HG03095 (cell line): ENCODE data around the gene OR2V1.
"Not testable (repeated sequence)": the region's sequence is repeated elsewhere in the genome, so short reads cannot be mapped to it uniquely, and the experiment has no call there.

Experiments used
- ATAC-seq: cut with Tn5 transposase; IDR thresholded peaks from one replicate; pipeline ENCODE4 v1.9.1; 2021; ENCODE audit warnings: moderate library complexity; ENCODE audit not compliant: unreplicated experiment

OR2V1 gene, protein sequence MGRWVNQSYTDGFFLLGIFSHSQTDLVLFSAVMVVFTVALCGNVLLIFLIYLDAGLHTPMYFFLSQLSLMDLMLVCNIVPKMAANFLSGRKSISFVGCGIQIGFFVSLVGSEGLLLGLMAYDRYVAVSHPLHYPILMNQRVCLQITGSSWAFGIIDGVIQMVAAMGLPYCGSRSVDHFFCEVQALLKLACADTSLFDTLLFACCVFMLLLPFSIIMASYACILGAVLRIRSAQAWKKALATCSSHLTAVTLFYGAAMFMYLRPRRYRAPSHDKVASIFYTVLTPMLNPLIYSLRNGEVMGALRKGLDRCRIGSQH

DNA sequence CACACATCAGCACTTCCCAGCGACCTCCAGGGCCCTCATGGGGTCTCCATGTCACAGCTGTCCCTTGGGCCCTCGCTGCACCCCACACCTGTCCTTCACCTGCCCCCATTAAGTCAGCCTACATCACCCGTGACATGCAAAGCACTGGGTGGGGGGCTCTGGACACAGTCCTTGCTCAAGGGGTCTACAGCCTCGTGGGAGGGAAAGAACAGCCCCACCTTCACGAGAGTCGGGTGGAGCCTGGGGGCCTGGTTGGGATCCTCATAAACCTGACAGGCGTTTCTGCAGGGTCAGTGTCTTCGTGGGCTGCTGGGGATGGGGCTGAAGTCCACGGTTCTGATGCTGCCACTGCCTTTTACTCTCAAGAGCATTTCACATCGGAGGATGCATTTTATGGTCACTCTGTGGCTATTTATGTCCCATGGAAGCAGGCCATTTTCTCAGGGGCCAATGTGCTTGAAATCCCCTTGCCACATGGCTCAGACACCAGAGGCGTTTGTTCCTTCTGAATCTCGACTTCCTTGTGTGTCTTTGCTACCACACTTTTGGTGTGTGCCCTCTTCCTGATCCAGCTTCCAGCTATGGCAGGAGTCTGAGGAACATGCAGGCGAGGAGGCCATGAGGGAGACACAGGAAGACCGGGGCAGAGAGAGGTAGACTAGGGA is at the start of gene OR2V1:
Gene OR2V1 (minus strand): TSS at position 338 of the 665 bp plus-strand sequence. CDS start 5,865 bp downstream, outside the sequence.
- no peak for ATAC-seq

DNA sequence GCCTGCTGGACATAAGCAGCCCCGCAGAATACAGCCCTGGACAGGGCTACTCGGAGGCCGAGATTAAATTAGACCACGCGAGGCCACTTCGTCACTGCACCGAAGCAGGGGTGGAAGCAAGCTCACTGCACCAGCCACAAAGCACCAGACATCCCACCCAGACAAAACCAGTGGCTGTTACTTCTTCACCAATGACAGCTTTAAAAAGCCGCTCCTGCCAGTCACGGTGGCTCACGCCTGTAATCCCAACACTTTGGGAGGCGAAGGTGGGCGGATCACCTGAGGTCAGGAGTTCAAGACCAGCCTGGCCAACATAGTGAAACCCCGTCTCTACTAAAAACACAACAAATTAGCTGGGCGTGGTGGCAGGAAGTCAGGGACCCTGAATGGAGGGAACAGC is 46.6 kb upstream of the OR2V1 start:
- not testable (repeated sequence) for ATAC-seq

DNA sequence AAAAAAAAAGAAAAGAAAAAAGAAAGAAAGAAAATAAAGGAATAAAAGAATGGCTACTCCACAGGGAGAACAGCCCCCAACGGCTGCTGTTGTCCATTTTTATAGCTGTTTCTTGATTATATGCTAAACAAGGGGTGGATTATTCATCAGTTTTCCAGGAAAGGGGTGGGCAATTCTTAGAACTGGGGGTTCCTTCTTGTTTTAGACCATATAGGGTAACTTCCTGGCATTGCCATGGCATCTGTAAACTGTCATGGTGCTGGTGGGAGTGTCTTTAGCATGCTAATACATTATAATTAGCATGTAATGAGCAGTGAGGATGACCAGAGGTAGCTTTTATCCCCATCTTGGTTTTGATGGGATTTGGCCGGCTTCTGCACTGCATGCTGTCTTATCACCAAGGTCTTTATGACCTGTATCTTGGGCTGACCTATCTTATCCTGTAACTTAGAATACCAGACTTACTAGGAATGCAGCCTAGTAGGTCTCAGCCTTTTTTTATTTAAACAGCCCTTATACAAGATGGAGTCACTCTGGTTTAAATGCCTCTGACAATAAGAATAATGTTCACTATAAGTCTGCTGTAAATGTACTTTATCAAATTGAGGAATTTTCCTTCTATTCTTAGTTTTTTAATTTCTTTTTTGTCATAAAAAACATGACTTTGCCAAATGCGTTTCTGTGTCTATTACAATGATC is 45.4 kb upstream of the OR2V1 start:
- no peak for ATAC-seq

DNA sequence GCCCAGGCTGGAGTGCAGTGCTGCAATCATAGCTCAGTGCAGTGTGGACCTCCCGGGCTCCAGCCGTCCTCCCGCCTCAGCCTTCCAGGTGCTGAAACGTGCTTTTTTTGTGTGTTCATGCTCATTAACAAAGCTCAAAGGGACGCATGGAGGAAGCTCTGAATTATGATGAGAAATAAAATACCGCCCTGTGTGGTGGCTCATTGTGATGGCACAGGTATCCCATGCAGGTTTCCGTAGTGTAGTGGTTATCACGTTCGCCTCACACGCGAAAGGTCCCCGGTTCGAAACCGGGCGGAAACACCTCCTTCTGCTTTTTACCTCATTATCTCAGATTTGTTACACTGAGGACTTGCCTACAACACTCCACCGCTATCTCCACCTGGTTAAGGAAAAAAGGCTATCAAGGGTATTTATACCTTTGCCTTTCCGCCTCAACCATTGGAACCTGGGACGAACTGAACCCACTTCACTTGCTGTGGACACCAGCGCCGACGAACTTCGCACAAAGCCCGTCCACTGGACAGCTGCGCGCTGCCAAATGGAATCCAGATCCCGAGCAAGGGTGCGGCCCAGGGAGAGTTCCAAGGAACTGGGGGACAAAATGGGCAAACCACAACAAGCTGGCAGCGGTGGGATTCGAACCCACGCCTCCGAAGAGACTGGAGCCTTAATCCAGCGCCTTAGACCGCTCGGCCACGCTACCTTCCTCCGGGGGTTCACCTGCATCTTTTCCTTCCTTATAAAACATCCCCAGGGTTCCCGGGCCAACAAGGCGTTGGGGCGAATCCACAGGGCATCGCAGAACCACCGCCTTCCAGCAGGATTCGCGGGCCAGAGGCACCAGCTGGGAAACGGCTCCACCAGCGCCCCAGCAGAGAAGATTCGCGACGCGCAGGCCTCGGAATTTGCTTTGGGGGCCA is 42.7 kb upstream of the OR2V1 start:
- no peak for ATAC-seq

DNA sequence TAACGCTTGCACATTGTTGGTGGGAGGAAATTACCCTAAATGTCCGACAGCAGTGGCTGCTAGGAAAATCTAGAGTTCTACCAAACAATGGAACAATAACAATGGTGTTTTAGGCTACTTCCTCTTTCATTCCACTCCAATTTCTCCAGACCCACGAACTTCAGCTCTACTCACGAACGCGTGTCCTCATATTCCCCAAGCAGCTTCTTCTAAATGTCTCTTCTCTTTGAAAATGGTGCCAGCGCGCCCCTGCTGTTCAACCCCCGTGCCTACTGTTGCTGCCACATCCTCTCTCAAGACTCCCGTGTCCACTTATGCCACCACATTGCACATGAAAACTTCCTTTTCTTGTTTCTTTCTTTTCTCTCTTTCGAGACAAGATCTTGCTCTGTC is 42.1 kb upstream of the OR2V1 start:
- no peak for ATAC-seq

DNA sequence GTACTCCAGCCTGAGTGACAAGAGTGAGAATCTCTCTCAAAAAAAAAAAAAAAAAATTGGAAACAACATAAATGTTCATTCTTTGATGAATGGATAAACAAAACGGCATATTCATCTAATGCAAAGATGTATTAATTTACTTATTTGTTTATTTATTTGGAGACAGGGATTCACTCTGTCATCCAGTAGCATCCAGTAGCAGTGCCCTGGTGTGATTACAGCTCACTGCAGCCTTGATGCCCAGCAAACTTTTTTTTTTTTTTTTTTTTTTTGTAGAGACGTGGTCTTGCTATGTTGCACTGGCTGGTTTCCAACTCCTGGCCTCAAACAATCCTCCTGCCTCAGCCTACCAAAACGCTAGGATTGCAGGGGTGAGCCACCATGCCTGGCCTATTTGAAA is 40.8 kb upstream of the OR2V1 start:
- no peak for ATAC-seq

DNA sequence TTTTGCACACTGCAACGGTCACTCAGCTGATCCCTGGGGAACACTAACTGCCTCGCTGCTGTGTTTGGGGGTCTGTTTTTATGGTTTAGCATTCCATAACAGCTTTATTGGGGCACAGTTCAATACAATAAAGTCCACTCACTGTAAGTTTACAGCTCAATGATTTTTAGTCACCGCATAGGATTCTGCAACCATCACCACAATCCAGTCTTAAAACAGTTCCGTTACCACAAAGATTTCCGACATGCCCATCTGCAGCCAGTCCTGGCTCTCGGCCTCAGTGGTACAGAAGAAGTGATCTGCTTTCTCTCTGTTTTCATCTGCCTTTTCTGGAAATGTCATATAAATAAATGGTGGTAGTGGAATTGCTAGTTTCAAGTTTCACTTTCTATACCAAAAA is 40.0 kb upstream of the OR2V1 start:
- no peak for ATAC-seq

DNA sequence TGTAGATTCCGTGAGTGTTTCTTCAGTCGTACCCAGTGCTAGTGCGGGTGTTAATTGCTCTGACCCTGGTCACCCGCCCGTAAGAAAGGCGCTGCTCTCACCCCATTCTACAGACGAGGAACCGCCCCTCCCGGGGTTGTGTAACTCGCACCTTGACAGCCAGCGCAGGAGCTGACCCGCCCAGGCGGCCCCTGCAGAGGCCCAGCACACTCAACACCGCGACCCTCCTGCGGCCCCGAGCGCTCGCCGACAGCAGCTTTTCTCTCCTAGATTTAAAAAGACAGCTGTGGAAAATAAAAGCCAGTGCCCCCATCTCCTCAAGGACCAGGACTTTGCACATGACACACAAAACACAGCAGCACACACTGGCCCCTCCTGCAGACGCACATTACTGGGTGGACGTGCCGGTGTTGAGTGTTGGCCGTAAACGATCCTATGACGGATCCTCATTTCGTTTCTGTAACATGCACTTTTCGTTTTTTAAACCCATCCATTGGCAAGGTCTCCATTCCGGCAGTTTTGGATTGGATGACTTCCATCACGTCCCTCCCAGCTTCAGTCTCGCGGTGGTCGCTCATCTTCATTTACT is 39.4 kb upstream of the OR2V1 start:
- no peak for ATAC-seq

DNA sequence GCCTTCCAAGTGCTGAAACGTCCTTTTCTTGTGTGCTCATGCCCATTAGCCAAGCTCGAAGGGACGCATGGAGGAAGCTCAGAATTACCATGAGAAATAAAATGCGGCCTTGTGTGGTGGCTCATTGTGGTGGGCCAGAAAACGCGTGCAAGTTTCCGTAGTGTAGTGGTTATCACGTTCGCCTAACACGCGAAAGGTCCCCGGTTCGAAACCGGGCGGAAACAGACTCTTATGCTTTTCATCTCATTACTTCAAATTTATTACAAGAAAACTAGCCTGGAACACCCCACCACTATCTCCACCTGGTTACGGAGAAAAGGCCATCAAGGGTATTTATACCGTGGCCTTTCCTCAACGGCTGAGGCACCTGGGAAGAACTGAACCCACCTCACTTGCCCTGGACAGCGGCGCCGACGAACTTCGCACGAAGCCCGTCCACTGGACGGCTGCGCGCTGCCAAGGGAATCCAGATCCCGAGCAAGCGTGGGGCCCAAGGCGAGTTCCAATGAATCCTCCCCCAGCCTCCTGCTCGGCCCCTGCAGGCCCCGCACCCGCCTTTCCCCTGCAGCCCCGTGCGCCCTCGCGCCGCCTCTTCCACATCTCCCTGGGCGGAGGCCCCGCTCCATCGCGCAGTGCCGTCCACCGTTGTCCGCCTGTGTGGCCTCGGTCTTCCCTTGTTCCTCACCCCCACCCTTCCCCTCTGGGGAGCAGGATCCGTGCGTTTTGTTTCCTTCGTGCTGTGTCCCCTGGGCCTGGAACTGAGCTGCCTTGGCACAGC is 38.7 kb upstream of the OR2V1 start:
- ATAC-seq, result not testable (repeated sequence)

DNA sequence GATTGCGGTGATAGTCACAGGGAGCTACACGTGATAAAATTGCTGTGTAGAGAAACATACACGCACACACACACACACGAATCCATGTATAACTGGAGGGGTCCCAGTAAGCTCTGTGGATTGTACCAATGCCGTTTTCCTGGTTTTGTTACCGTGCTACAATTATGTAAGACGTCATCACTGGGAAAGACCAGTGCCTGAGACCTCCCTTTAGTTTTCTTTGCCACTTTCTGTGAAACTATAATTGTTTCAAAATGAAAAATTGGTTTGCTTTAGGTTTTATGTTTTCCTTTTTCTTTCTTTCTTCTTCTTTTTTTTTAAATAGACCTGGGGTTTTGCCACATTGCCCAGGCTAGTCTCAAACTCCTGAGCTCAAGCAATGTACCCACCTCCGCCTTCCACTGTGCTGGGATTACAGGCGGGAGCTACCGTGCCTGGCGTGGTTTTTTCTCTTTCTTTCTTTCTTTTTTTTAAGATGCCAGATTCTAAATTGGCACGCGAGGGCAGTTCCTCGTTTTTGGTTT is 37.7 kb upstream of the OR2V1 start:
- ATAC-seq, result no peak

DNA sequence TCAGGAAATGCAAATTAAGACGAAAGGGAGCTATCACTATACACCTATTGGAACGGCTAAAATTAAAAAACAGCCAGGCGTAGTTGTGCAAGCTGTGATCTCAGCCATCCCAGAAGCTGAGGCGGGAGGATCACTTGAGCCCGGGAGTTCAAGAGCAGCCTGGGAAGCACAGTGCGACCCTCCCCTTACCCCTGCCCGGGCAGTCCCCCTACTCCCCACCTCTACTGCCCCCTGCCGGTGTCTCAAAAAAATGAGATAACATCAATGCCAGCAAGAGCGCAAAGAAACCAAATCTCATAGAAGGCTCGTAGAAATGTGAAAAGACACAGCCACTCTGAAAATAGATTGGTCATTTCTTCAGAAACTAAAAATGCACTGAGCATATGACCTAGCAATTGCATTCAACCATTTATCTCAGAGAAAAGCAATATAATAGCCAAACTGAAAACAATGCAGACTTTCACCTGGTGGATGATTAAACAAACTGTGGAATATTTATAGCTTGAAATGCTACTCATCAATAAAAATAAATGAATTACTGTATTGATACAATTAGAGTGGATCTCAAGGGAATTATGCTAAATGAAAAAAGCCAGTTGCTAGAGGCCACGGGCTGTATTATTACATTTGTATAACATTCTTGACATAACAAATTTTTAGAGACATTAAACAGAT is 37.0 kb upstream of the OR2V1 start:
- no peak for ATAC-seq

DNA sequence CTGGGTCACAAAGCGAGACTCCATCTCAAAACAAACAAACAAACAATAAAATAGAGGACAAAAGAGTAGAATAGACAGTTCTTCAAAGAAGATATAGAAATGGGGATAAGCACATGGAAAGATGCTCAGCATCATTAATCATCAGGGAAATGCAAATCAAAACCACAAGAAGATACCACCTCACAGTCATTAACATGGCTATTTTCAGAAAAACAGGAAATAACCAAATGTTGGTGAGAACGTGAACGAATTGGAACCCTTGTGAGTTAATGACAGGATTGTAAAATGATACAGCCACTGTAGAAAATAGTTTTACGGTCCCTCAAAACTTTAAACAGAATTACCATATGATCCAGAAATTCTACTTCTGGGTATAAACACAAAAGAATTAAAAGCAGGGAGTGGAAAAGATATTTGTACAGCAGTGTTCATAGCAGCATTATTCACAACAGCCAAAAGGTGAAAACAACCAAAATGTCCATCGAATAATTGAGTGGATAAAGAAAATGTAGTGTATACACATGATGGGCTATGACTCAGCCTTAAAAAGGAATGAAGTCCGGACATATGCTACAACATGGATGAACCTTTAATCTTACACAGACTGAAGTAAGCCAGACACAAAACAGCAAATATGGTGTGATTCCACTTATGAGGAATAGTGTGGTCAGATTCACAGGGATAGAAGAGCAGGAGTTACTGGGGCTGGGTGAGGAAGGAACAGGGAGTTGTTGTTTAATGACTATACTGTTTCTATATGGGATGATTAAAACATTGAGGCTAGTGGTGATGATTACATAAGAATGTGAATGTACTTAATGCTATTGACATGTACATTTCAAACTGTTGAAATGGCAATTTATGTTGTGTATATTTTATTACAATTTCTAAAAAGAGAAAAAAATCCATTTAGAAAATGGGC is 36.1 kb upstream of the OR2V1 start:
- ATAC-seq, result no peak

DNA sequence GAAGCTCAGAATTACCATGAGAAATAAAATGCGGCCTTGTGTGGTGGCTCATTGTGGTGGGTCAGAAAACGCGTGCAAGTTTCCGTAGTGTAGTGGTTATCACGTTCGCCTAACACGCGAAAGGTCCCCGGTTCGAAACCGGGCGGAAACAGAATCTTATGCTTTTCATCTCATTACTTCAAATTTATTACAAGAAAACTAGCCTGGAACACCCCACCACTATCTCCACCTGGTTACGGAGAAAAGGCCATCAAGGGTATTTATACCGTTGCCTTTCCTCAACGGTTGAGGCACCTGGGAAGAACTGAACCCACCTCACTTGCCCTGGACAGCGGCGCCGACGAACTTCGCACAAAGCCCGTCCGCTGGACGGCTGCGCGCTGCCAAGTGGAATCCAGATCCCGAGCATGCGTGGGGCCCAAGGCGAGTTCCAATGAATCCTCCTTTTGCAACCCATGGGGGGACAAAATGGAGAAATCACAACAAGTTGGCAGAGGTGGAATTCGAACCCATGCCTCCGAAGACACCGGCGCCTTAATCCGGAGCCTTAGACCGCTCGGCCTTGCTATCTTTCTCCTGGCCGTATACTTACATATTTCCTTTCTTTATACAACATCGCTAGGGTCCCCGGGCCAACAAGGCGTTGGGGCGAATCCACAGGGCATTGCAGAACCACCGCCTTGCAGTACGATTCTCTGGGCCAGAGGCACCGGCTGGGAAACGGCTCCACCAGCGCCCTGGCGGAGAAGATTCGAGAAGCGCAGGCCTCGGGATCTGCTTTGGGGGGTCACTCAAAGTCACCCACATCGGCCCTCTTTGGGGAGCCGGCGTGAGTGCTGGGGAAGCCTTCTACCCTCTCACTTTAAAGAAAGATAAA is 33.3 kb upstream of the OR2V1 start:
- ATAC-seq, result no peak

DNA sequence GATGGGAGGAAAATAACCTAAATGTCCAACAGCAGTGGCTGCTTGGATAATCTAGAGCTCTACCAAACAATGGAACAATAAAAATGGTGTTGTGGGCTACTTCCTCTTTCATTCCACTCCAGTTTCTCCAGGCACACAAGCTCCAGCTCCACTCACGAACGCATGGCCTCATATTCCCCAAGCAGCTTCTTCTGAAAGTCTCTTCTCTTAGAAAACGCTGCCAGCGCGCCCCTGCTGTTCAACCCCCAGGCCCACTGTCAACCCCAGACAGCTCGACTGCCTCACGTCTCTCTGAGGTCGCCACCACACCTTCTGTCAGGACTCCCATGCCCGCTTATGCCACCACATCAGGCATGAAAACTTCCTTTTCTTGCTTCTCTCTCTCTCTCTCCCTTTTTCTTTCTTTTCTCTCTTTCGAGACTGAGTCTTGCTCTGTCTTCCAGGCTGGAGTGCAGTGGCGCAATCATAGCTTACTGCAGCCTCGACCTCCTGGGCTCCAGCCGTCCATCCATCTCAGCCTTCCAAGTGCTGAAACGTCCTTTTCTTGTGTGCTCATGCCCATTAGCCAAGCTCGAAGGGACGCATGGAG is 32.6 kb upstream of the OR2V1 start:
- no peak for ATAC-seq

DNA sequence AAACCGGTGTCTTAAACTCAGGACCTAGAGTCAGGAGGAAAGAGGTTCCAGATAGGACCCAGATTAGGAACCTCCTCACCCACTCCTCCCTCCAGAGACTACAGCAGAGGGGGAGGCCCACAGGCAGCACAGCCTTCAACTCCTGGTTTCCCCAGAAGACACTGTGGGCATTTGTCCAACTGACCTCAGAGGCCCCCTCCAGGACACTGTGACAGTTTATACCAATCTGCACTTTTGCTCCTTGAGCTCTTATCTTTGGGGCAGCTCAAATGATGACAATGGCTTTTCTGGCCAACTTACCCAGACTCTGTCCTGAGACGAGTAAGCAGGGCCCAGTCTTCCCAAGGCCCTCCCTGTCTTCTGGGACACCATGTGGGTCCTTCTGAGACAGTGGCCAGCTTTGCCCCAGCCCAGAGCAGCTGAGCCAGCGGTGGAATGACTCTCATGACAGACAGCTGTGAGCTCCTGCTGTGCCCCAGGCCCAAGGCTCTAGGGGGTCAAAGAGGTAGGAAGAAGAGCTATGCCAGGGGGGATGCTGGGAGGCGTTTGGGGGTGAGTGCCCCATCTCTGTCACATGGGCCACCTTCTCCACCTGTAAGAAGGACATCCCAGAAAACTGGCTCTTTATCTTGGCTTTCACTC is 30.7 kb upstream of the OR2V1 start:
- ATAC-seq, result no peak
